ENCODE measurements around the gene CLIP3. TPM values are rescaled to one million over a fixed set of nuclear protein-coding genes. Genes with fewer than 3 reads are reported as not detected.

The CLIP3 gene
- total and polyA plus RNA-seq, 4 donors = 0.59 to 1.5 (median 0.80) TPM

DNA sequence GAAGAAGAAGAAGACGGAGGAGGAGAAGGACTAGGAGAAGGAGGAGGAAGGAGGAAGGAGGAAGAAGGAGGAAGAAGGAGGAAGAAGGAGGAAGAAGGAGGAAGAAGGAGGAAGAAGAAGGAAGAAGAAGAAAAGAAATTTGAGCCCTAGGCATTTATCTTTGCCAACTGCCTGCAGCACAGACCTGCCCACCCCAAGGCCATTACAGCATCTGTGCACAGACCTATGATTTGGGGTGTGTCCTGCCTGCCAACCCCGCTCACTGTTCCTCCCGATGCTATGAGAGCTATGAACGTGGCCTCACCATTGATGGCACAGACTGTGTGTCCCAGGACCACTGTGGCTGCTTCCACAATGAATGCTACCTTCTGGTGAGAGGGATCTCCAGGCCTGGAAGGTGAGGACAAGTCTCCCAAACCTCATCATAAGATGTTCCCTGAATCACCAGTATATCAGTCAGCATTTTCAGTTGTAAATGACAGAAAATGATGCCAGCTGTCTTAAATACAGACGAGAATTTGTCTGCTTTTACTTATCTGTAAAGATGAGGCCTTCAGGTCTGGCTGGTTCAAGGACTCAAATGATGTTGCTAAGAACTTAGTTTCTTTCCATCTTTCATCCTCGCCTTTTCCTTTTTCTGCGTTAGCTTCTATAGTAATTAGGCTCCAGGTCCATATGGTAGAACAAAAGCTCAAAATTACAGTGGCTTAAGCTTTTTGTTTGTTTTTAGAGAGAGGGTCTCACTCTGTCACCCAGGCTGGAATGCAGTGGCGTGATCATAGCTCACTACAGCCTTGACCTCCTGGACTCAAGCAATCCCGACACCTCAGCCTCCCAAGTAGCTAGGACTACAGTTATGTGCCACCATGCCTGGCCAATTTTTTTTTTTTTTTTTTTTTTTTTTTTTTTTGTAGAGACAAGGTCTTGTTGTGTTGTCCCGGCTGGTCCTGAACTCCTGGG, 41.6 kb downstream of the CLIP3 start (continued):
- TF ChIP-seq FOXA2 (IDR thresholded peaks at IDR 0.05) (no peak), TAF1 (conservative IDR thresholded peaks at IDR 0.05) (no peak), GABPA (IDR thresholded peaks at IDR 0.05 in 1 of 2, conservative IDR thresholded peaks at IDR 0.05 in 1 of 2) (no peak), RAD21 (IDR thresholded peaks at IDR 0.05) (no peak), HNF4A (conservative IDR thresholded peaks at IDR 0.05) (no peak), YY1 (IDR thresholded peaks at IDR 0.05) (no peak), RXRA (IDR thresholded peaks at IDR 0.05) (no peak)
- TF ChIP-seq, protein P1, sequence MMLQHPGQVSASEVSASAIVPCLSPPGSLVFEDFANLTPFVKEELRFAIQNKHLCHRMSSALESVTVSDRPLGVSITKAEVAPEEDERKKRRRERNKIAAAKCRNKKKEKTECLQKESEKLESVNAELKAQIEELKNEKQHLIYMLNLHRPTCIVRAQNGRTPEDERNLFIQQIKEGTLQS (IDR thresholded peaks at IDR 0.05) = no peak

DNA sequence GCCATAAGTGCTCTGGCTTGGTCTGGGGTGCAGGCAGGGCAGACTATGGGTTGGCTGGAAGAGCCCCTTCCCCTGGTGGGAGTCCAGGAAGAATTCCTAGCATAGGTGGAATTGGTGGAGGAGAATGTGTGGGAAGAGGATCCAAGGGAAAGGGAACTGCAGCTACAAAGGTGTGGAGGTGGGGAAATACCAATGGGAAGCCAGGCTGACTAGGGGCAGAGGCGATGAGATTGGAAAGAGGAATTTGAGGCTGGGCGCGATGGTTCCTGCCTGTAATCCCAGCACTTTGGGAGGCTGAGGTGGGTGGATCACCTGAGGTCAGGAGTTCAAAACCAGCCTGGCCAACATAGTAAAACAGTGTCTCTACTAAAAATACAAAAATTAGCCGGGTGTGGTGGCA, 42.5 kb downstream of the CLIP3 start:
- Histone ChIP-seq H3K27me3 (ENCODE audit: control insufficient read depth in 4 of 4, insufficient read depth in 4 of 4, low read length in 3 of 4) (peaks cover 0 to under 1% (median 0%) of the 10 kb centered on the region in 4 donors), H3K27ac (ENCODE audit: low read depth in 1 of 2, low read length in 2 of 2) (no peak overlapping the region), H3K4me1 (ENCODE audit: control insufficient read depth in 4 of 4, insufficient read depth in 4 of 4, low read length in 3 of 4) (peaks cover 0 to 6% (median 4%) of the 10 kb centered on the region in 4 donors), H3K9ac (ENCODE audit: low read depth in 1 of 2, low read length in 2 of 2) (no peak overlapping the region), H3K9me3 (ENCODE audit: control insufficient read depth in 4 of 4, low read length in 3 of 4) (no peaks in the 10 kb centered on the region), H3K36me3 (ENCODE audit: control insufficient read depth in 4 of 4, insufficient read depth in 3 of 4, low read depth in 1 of 4, low read length in 3 of 4) (no peaks in the 10 kb centered on the region), H3K4me3 (ENCODE audit: low read depth in 1 of 3, low read length in 3 of 3) (no peak overlapping the region)
- DNase-seq (ENCODE audit: low spot score) = no peak
- 91% methylated on average over 4 of the region's 4 CpGs for WGBS
- no peak for TF ChIP-seq YY1 (IDR thresholded peaks at IDR 0.05)
- TF ChIP-seq GABPA (IDR thresholded peaks at IDR 0.05 in 1 of 2, conservative IDR thresholded peaks at IDR 0.05 in 1 of 2) = no peak
- TF ChIP-seq, protein P2, sequence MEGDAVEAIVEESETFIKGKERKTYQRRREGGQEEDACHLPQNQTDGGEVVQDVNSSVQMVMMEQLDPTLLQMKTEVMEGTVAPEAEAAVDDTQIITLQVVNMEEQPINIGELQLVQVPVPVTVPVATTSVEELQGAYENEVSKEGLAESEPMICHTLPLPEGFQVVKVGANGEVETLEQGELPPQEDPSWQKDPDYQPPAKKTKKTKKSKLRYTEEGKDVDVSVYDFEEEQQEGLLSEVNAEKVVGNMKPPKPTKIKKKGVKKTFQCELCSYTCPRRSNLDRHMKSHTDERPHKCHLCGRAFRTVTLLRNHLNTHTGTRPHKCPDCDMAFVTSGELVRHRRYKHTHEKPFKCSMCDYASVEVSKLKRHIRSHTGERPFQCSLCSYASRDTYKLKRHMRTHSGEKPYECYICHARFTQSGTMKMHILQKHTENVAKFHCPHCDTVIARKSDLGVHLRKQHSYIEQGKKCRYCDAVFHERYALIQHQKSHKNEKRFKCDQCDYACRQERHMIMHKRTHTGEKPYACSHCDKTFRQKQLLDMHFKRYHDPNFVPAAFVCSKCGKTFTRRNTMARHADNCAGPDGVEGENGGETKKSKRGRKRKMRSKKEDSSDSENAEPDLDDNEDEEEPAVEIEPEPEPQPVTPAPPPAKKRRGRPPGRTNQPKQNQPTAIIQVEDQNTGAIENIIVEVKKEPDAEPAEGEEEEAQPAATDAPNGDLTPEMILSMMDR (IDR thresholded peaks at IDR 0.05; ENCODE audit: low read depth, low read length, missing input control) = no peak
- no peak for TF ChIP-seq FOXA2 (IDR thresholded peaks at IDR 0.05)
- no peak for TF ChIP-seq HNF4A (conservative IDR thresholded peaks at IDR 0.05)
- no peak for TF ChIP-seq RAD21 (IDR thresholded peaks at IDR 0.05)
- TF ChIP-seq SP1 (IDR thresholded peaks at IDR 0.05) = no peak
- no peak for TF ChIP-seq JUND (IDR thresholded peaks at IDR 0.05)
- TF ChIP-seq EGR1 (IDR thresholded peaks at IDR 0.05; ENCODE audit: low read depth in 2 of 2) = no peak

DNA sequence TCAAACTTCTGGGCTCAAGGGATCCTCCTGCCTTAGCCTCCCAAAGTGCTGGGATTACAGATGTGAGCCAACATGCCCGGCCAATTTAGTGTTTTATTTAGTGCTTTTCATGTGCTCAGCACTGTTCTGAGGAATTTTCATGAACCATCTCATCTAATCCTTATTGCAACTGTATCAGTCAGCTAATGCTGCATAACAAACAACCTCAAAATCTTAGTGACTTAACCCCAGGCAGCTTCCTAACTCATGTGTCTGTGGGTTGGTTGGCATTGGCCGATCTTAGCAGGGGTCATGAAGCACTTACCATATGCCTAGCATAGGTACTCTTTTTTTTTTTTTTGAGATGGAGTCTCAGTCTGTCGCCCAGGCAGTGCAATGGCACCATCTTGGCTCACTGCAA, 43.8 kb downstream of the CLIP3 start:
- H3K27ac ChIP-seq (ENCODE audit: low read depth in 1 of 2, low read length in 2 of 2) = no peak overlapping the region
- no peak overlapping the region for H3K4me3 ChIP-seq (ENCODE audit: low read depth in 1 of 3, low read length in 3 of 3)
- peaks cover 0 to 4% (median 0%) of the 10 kb centered on the region in 4 donors for H3K27me3 ChIP-seq (ENCODE audit: control insufficient read depth in 4 of 4, insufficient read depth in 4 of 4, low read length in 3 of 4)
- no peak overlapping the region for H3K9ac ChIP-seq (ENCODE audit: low read depth in 1 of 2, low read length in 2 of 2)
- H3K9me3 ChIP-seq (ENCODE audit: control insufficient read depth in 4 of 4, low read length in 3 of 4) = no peaks in the 10 kb centered on the region
- no peak for DNase-seq (ENCODE audit: low spot score)
- no peaks in the 10 kb centered on the region for H3K36me3 ChIP-seq (ENCODE audit: control insufficient read depth in 4 of 4, insufficient read depth in 3 of 4, low read depth in 1 of 4, low read length in 3 of 4)
- H3K4me1 ChIP-seq (ENCODE audit: control insufficient read depth in 4 of 4, insufficient read depth in 4 of 4, low read length in 3 of 4) = peaks cover 0 to 4% (median 0%) of the 10 kb centered on the region in 4 donors
- 87% methylated on average over 3 of the region's 3 CpGs for WGBS
- TF ChIP-seq SP1 (IDR thresholded peaks at IDR 0.05) (no peak), RXRA (IDR thresholded peaks at IDR 0.05) (no peak), GABPA (IDR thresholded peaks at IDR 0.05 in 1 of 2, conservative IDR thresholded peaks at IDR 0.05 in 1 of 2) (no peak), RAD21 (IDR thresholded peaks at IDR 0.05) (no peak), JUND (IDR thresholded peaks at IDR 0.05) (no peak), YY1 (IDR thresholded peaks at IDR 0.05) (no peak), FOXA2 (IDR thresholded peaks at IDR 0.05) (no peak), NR2F2 (IDR thresholded peaks at IDR 0.05) (no peak), EGR1 (IDR thresholded peaks at IDR 0.05; ENCODE audit: low read depth in 2 of 2) (no peak), TAF1 (conservative IDR thresholded peaks at IDR 0.05) (no peak), HNF4G (IDR thresholded peaks at IDR 0.05) (no peak)
- TF ChIP-seq, protein P3, sequence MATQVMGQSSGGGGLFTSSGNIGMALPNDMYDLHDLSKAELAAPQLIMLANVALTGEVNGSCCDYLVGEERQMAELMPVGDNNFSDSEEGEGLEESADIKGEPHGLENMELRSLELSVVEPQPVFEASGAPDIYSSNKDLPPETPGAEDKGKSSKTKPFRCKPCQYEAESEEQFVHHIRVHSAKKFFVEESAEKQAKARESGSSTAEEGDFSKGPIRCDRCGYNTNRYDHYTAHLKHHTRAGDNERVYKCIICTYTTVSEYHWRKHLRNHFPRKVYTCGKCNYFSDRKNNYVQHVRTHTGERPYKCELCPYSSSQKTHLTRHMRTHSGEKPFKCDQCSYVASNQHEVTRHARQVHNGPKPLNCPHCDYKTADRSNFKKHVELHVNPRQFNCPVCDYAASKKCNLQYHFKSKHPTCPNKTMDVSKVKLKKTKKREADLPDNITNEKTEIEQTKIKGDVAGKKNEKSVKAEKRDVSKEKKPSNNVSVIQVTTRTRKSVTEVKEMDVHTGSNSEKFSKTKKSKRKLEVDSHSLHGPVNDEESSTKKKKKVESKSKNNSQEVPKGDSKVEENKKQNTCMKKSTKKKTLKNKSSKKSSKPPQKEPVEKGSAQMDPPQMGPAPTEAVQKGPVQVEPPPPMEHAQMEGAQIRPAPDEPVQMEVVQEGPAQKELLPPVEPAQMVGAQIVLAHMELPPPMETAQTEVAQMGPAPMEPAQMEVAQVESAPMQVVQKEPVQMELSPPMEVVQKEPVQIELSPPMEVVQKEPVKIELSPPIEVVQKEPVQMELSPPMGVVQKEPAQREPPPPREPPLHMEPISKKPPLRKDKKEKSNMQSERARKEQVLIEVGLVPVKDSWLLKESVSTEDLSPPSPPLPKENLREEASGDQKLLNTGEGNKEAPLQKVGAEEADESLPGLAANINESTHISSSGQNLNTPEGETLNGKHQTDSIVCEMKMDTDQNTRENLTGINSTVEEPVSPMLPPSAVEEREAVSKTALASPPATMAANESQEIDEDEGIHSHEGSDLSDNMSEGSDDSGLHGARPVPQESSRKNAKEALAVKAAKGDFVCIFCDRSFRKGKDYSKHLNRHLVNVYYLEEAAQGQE (IDR thresholded peaks at IDR 0.05) = no peak
- TF ChIP-seq, protein P4, sequence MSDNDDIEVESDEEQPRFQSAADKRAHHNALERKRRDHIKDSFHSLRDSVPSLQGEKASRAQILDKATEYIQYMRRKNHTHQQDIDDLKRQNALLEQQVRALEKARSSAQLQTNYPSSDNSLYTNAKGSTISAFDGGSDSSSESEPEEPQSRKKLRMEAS (IDR thresholded peaks at IDR 0.05) = no peak
- TF ChIP-seq, protein P5, sequence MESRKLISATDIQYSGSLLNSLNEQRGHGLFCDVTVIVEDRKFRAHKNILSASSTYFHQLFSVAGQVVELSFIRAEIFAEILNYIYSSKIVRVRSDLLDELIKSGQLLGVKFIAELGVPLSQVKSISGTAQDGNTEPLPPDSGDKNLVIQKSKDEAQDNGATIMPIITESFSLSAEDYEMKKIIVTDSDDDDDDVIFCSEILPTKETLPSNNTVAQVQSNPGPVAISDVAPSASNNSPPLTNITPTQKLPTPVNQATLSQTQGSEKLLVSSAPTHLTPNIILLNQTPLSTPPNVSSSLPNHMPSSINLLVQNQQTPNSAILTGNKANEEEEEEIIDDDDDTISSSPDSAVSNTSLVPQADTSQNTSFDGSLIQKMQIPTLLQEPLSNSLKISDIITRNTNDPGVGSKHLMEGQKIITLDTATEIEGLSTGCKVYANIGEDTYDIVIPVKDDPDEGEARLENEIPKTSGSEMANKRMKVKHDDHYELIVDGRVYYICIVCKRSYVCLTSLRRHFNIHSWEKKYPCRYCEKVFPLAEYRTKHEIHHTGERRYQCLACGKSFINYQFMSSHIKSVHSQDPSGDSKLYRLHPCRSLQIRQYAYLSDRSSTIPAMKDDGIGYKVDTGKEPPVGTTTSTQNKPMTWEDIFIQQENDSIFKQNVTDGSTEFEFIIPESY (IDR thresholded peaks at IDR 0.05) = no peak
- TF ChIP-seq, protein P2 (IDR thresholded peaks at IDR 0.05; ENCODE audit: low read depth, low read length, missing input control) = no peak

All from liver (tissue), 9 donors.